Liver (tissue), 3 donors: Measurements from ENCODE around the gene KCNK3.

ENCODE experiments used
- HNF4G ChIP-seq: IDR thresholded peaks from 2 replicates; pipeline ENCODE4 v1.6.1; 2016; ENCODE audit warnings: antibody characterized with exemption
- YY1 ChIP-seq: IDR thresholded peaks from 2 replicates; pipeline ENCODE4 v1.6.1; 2016; ENCODE audit warnings: antibody characterized with exemption, mild to moderate bottlenecking
- TF ChIP-seq, protein P1 (sequence below): fragments of 150-350 bp; IDR thresholded peaks from 2 replicates; pipeline ENCODE4 v1.5.1; 2017; ENCODE audit warnings: improper control_type of control experiment, low read depth, low read length; ENCODE audit not compliant: missing input control
- TF ChIP-seq, protein P2 (sequence below): IDR thresholded peaks from 2 replicates; pipeline ENCODE4 v1.6.1; 2016; ENCODE audit warnings: antibody characterized with exemption, mild to moderate bottlenecking
- TF ChIP-seq, protein P3 (sequence below): IDR thresholded peaks from 2 replicates; pipeline ENCODE4 v1.6.1; 2016; ENCODE audit warnings: antibody characterized with exemption
- donor health status: healthy.
- donor health status: healthy.

DNA sequence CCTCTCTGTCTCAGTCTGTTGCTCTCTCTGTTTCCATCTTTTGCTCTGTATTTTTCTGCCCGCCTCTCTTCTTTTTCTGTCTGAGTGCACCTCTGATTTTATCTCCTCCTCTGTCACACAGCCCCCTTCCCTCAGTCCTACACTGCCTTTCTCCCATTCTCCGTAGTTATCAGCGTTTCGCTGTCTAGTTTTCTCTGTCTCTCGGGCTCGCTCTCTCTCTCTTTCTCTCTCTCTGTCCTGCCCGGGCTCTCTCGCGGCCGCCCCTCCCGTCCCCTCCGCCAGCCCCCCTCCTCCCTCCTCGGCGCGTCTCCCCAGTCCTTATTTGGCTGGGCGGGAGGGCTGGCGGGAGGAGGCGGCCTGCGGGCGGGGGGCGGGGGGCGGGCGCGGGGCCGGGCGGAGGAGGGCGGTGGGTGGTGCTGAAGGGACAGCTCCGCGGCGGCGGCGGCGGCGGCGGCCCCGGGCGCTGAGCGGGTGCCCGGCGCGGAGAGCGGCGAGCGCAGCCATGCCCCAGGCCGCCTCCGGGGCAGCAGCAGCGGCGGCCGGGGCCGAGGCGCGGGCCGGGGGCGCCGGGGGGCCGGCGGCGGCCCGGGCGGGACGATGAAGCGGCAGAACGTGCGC, at the start of gene KCNK3:
- TF ChIP-seq, protein P1, sequence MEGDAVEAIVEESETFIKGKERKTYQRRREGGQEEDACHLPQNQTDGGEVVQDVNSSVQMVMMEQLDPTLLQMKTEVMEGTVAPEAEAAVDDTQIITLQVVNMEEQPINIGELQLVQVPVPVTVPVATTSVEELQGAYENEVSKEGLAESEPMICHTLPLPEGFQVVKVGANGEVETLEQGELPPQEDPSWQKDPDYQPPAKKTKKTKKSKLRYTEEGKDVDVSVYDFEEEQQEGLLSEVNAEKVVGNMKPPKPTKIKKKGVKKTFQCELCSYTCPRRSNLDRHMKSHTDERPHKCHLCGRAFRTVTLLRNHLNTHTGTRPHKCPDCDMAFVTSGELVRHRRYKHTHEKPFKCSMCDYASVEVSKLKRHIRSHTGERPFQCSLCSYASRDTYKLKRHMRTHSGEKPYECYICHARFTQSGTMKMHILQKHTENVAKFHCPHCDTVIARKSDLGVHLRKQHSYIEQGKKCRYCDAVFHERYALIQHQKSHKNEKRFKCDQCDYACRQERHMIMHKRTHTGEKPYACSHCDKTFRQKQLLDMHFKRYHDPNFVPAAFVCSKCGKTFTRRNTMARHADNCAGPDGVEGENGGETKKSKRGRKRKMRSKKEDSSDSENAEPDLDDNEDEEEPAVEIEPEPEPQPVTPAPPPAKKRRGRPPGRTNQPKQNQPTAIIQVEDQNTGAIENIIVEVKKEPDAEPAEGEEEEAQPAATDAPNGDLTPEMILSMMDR, result no peak
- TF ChIP-seq, protein P2, sequence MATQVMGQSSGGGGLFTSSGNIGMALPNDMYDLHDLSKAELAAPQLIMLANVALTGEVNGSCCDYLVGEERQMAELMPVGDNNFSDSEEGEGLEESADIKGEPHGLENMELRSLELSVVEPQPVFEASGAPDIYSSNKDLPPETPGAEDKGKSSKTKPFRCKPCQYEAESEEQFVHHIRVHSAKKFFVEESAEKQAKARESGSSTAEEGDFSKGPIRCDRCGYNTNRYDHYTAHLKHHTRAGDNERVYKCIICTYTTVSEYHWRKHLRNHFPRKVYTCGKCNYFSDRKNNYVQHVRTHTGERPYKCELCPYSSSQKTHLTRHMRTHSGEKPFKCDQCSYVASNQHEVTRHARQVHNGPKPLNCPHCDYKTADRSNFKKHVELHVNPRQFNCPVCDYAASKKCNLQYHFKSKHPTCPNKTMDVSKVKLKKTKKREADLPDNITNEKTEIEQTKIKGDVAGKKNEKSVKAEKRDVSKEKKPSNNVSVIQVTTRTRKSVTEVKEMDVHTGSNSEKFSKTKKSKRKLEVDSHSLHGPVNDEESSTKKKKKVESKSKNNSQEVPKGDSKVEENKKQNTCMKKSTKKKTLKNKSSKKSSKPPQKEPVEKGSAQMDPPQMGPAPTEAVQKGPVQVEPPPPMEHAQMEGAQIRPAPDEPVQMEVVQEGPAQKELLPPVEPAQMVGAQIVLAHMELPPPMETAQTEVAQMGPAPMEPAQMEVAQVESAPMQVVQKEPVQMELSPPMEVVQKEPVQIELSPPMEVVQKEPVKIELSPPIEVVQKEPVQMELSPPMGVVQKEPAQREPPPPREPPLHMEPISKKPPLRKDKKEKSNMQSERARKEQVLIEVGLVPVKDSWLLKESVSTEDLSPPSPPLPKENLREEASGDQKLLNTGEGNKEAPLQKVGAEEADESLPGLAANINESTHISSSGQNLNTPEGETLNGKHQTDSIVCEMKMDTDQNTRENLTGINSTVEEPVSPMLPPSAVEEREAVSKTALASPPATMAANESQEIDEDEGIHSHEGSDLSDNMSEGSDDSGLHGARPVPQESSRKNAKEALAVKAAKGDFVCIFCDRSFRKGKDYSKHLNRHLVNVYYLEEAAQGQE, result peak; percentile 89
- TF ChIP-seq YY1 (no peak), HNF4G (no peak)
- TF ChIP-seq, protein P3, sequence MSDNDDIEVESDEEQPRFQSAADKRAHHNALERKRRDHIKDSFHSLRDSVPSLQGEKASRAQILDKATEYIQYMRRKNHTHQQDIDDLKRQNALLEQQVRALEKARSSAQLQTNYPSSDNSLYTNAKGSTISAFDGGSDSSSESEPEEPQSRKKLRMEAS, result no peak
